GM19035 (cell line): ENCODE results near the gene PCED1B.

Experiments used
- ATAC-seq: cut with Tn5 transposase; IDR thresholded peaks from one replicate; pipeline ENCODE4 v1.9.1; 2021; ENCODE audit not compliant: unreplicated experiment

The PCED1B gene

DNA sequence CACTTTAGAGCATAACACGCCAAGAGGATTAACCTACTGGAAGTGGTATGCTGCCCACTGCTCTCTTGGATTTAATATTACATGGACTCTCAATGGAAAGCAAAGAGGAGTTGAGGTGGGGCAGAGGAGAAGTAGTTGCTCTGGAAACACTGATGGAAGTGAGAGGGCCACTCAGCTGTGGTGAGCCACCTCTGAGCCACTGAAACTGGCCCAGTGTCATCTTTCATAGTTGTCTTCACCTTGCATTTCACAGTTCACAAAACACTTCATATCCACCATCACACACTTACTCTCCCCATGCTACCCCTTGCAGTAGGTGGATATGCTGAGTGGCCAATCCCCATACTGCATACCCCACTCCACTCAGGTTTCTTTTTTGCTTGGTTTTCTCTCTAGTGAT is 12.2 kb upstream of the PCED1B start:
- ATAC-seq = no peak

GRCh38 chr12:47067771-47068431 is 11.5 kb upstream of the PCED1B start:
- ATAC-seq = no peak

DNA sequence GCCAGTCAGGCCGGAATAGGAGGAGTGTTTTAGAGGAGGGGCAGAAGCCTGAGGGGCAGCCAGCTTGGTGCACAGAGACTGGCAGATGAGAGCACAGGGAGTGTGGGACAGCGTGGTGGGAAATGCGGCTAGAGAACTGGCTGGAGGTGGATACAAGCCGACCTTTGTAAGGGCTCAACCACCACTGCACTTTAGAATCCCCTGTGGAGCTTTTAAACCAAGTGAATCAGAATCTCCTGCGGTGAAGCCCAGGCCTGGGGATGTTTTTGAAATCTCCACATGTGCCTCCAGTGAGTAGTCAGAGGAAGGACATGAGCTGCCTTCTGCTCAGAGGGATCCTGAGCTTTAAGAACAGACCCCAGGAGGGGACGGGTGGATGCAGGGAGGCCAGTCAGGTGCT is 10.9 kb upstream of the PCED1B start:
- ATAC-seq = no peak

GRCh38 chr12:47070310-47070709 is 9.1 kb upstream of the PCED1B start:
- ATAC-seq = no peak

DNA sequence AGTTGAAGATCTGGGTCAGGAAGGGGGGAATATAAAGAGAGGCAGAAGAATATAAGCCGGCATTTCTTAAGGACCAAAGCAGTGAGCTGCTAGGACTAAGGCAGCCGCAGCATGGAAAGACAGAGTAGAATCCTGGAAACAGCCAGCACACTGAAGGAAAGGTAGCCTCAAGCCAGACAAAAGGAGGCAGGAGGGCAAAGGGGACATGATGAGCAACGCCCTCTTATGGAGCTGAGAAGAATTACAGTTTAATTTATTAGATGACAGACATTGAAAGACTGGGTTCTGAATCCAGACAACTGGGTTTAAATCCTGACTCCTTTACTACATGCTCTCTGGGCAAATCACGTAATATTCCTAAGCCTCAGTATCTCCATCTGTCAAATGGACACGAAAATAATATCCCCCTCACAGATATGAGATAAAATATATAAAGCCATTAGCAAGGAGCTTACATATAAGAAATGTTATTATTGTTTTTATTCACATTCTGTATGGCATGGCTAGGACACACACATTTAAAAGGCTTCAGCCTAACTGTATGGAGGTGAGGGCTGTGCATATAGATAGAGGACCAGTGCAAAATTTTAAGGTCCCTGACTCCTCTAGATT is 8.1 kb upstream of the PCED1B start:
- no peak for ATAC-seq

- no peak for ATAC-seq
These were observed 5.5 kb upstream of the PCED1B start for GRCh38 chr12:47073951-47074350.

GRCh38 chr12:47074757-47075156 is 4.7 kb upstream of the PCED1B start:
- no peak for ATAC-seq

GRCh38 chr12:47075192-47076084 is 4.0 kb upstream of the PCED1B start:
- no peak for ATAC-seq

GRCh38 chr12:47077206-47078085 is 2.0 kb upstream of the PCED1B start:
- no peak for ATAC-seq

DNA sequence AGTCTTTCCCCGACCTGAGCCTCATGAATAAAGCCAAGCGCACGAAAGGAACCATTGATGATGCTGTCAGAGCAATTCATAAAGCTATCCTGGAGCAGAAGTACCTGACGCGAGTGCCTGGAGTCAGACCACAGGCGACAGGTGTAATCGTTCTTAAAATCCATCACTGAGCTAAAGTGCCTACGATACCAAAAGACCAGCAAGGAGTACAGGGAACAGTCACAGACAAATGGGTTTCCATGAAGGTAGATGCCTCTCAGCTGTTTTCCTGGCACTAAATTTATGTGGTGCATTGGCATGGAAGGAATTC is 1.4 kb upstream of the PCED1B start:
- ATAC-seq = no peak

GRCh38 chr12:47078733-47079467 is 521 bp upstream of the PCED1B start:
- ATAC-seq = no peak

DNA sequence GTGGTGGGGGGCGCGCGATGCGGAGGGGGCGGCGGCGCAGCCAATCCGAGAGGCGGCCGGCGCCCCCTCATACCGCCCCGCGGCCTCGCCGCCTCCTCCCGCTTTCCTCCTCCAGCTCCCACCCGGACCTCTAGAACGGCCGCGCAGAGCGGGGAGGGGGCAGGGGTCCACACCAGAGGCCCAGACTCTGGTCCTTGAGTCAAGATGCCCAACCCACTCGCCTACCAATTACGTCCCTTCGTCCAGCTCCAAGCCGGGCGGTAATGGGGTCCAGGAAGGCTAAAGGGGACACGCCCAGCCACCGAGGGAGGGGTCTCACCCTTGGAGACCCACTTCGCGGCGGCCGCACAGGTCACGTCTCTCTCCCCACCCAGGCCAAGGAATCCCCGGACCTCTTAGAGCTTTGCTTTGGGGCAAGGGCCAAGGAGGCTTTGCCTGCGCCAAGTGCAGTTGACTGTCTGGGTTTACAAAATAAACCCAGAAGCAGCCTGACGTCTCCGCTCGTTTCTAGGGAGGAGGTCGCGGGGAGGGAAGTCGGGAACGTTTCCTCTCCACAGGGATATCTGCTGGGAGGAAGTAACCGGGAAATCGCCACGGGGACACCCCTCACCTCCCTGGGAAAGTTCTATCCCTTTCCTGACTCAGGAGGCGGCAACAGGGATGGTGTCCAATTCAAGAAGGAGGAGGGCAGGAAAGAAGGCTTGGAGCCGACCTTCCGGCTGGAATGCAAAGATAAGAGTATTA is 732 bp downstream of the PCED1B start:
- ATAC-seq = peak; percentile 26

DNA sequence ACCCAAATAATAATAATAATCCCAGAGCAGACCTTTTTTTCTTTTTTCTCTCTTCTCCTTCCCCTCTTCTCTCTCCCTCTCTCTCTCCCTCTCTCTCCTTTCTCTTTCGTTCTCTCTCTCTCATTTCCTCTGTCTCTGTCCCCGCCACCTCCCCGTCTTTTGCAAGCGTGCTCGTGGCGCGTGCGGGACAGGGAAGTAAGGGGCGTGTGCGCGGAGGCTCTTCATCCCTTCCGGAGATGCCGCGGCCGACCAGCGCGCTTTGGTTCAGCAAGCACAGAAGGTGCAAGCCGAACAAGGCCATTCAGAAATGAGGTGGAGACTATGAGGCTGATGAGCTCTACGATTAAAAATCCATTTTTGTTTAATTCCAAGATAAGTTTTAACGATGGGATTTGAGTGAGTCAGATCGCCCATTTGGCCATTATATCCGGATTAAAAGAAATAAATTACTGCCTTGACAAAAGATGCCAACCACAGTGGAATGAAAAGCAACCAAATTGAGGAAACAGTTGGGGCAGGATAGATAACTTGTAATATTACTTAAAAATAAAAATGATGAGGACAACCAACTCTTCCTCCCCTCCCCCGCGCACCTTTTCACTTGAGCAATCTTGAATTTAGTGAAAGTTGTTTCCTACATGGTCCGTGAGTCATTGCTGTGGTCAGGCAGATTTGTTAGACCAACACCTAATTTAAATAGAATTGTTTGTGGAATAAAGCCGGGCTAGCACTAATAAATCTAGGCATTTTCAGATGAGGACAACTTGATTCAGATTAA is 1.5 kb downstream of the PCED1B start:
- no peak for ATAC-seq

DNA sequence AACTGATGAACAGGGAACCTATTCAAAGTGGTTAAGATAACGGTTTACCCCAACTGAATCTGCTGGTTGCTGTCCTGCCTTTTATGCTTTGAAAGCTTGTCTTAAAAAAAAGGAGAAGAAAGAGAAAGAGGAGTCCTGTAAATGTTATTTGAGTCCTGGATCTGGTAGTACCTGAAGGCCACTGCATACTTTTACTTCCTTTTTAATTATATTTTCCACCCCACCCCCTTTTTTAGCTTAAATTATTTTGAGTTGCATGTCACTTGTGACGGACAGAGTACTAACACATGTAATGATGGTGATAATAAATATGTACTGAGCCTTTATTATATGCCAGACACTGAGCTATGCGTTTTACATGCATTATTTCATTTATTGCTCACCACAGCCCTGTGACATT is 2.9 kb downstream of the PCED1B start:
- ATAC-seq = no peak

GRCh38 chr12:47082796-47083621 is 3.6 kb downstream of the PCED1B start:
- no peak for ATAC-seq

GRCh38 chr12:47084172-47084571 is 4.8 kb downstream of the PCED1B start:
- ATAC-seq = no peak

GRCh38 chr12:47085815-47086252 is 6.4 kb downstream of the PCED1B start:
- ATAC-seq = peak; percentile 68

- ATAC-seq = no peak
These were observed 7.8 kb downstream of the PCED1B start for GRCh38 chr12:47087088-47087688.
